Measurements from ENCODE around the gene HABP2.

DNA sequence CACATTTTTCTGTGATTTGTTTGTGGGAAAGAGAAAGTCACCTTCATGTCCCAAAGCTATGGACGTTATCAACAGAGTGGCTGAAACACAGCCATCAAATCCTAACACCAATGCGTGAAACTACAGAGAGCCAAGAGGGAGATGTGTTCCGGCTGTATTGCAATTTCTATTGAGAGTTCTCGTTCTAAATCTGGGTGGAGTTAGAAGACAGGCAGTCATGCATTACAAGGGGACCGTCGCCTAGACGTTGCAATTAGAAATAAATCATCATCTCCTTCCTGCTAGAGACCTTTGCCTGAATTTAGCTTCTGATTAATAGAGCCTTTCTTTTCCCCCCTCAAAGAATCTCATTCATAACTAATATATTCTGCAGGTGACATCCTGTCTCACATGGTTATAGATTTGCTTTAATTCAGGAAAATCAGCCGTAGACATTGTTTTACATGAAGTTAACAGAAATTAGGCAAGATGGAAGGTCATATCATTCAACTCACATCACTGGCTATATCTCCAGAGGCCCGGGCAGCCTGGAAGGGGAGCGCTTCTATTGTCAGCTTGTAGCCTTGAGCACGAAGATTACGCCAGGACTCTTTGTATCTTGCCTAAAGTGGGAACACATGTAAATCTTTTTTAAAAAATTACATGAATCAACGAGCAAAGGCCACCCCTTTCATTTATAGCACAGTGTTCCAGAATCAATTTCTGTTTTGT lies 52.6 kb downstream of the HABP2 start:
- TF ChIP-seq, protein P1, sequence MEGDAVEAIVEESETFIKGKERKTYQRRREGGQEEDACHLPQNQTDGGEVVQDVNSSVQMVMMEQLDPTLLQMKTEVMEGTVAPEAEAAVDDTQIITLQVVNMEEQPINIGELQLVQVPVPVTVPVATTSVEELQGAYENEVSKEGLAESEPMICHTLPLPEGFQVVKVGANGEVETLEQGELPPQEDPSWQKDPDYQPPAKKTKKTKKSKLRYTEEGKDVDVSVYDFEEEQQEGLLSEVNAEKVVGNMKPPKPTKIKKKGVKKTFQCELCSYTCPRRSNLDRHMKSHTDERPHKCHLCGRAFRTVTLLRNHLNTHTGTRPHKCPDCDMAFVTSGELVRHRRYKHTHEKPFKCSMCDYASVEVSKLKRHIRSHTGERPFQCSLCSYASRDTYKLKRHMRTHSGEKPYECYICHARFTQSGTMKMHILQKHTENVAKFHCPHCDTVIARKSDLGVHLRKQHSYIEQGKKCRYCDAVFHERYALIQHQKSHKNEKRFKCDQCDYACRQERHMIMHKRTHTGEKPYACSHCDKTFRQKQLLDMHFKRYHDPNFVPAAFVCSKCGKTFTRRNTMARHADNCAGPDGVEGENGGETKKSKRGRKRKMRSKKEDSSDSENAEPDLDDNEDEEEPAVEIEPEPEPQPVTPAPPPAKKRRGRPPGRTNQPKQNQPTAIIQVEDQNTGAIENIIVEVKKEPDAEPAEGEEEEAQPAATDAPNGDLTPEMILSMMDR (IDR thresholded peaks at IDR 0.05) = no peak
- no peak for TF ChIP-seq POLR2A (IDR thresholded peaks at IDR 0.05)

Measured in heart left ventricle (tissue), 13 donors.